Upper lobe of right lung (tissue), 1 donor: ENCODE measurements around the gene TRIM9. TPM values are rescaled to one million over a fixed set of nuclear protein-coding genes. Genes with fewer than 3 reads are reported as not detected.
"Not testable (repeated sequence)": the region's sequence is repeated elsewhere in the genome, so short reads cannot be mapped to it uniquely, and the experiment has no call there.

Experiments used
- ATAC-seq: fragments of 200-7000 bp; cut with Tn5 transposase; one replicate; pipeline ENCODE4 v1.9.1; 2020; ENCODE audit warnings: mild to moderate bottlenecking, moderate library complexity
- DNase-seq: peaks from one replicate; pipeline ENCODE4 v3.0.0-alpha.2; 2020
- H3K27ac ChIP-seq: fragments of 200-600 bp; one replicate; pipeline ENCODE4 v1.8.0; 2022
- H3K27me3 ChIP-seq: fragments of 200-600 bp; one replicate; pipeline ENCODE4 v1.8.0; 2022; ENCODE audit warnings: mild to moderate bottlenecking
- H3K36me3 ChIP-seq: fragments of 200-600 bp; one replicate; pipeline ENCODE4 v1.8.0; 2022
- H3K4me1 ChIP-seq: fragments of 200-600 bp; one replicate; pipeline ENCODE4 v1.8.0; 2022
- H3K4me3 ChIP-seq: fragments of 200-600 bp; one replicate; pipeline ENCODE4 v1.8.0; 2022; ENCODE audit warnings: mild to moderate bottlenecking
- H3K9me3 ChIP-seq: fragments of 200-600 bp; one replicate; pipeline ENCODE4 v1.8.0; 2022
- CTCF ChIP-seq: fragments of 200-600 bp; IDR thresholded peaks from one replicate; pipeline ENCODE4 v1.8.0; 2022; ENCODE audit warnings: antibody characterized with exemption
- intact Hi-C: fragments of 100-400 bp; cut with DNase I; formaldehyde crosslinking; loops from one replicate; pipeline ENCODE4 v1.11.0; 2022
- total RNA-seq: library from RNA; stranded (reverse); fragmentation: NEBNext Ultra II Directional; extraction: Animal tissue kit (Norgen Biotek cat#: 25700); gene quantifications from one replicate; pipeline ENCODE4 v1.2.1, GENCODE V29; 2021
- donor health status: DM: no; HTN: yes; CAD: no; lungs with severe emphysema.

TRIM9 gene
- total RNA-seq, 1 donor from 2014 or later, result 0.32 TPM

DNA sequence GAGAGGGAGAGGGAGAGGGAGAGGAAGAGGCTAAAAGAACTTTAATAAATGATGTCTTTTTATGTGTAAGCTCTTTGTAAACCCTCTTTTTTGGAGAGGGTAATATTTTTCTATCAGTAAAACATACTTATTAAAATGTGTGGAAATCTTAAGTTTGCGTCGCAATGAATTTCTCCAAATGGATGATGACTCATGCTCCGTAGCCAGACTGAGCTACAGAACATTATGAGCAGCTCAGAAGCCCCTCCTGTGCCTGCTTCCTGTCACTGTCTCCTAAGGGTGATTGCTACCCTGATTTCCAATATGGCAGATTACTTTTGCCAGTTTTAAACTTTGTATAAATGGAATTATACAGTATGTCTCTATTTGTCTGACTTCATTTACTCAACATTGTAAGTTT, 137.6 kb downstream of the TRIM9 start:
- H3K4me3 ChIP-seq, result no peak overlapping the region
- DNase-seq, result no peak
- H3K36me3 ChIP-seq, result no peaks in the 10 kb centered on the region
- peaks cover 16% of the 10 kb centered on the region for H3K4me1 ChIP-seq
- no peak for ATAC-seq
- no peak overlapping the region for H3K27ac ChIP-seq
- TF ChIP-seq CTCF, result no peak
- H3K9me3 ChIP-seq, result no peaks in the 10 kb centered on the region
- intact Hi-C loops, result no loop called here
- H3K27me3 ChIP-seq, result no peaks in the 10 kb centered on the region

DNA sequence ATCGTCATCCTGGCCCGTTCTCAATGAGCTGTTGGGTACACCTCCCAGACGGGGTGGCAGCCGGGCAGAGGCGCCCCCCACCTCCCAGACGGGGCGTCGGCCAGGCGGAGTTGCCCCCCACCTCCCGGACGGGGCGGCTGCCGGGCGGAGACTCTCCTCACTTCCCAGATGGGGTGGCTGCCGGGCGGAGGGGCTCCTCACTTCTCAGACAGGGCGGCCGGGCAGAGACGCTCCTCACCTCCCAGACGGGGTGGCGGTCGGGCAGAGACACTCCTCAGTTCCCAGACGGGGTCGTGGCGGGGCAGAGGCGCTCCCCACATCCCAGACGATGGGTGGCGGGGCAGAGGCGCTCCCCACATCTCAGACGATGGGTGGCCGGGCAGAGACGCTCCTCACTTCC, 138.5 kb downstream of the TRIM9 start:
- ATAC-seq, H3K9me3 ChIP-seq, intact Hi-C loops: not testable (repeated sequence)

GRCh38 chr14:50955373-50956043, 139.4 kb downstream of the TRIM9 start:
- peak overlapping the region; percentile 18 for H3K27ac ChIP-seq
- no peaks in the 10 kb centered on the region for H3K27me3 ChIP-seq
- no peaks in the 10 kb centered on the region for H3K9me3 ChIP-seq
- ATAC-seq (peak; percentile 90), DNase-seq (peak; percentile 75)
- peaks cover 9% of the 10 kb centered on the region for H3K4me1 ChIP-seq
- TF ChIP-seq CTCF, result peak; percentile 30
- no peak overlapping the region for H3K4me3 ChIP-seq
- intact Hi-C loops, result no loop called here
- no peaks in the 10 kb centered on the region for H3K36me3 ChIP-seq

More for the DNA sequence above, 138.5 kb downstream of the TRIM9 start:
- H3K36me3 ChIP-seq, H3K27ac ChIP-seq, DNase-seq, H3K4me3 ChIP-seq, H3K4me1 ChIP-seq, H3K27me3 ChIP-seq: not testable (repeated sequence)

DNA sequence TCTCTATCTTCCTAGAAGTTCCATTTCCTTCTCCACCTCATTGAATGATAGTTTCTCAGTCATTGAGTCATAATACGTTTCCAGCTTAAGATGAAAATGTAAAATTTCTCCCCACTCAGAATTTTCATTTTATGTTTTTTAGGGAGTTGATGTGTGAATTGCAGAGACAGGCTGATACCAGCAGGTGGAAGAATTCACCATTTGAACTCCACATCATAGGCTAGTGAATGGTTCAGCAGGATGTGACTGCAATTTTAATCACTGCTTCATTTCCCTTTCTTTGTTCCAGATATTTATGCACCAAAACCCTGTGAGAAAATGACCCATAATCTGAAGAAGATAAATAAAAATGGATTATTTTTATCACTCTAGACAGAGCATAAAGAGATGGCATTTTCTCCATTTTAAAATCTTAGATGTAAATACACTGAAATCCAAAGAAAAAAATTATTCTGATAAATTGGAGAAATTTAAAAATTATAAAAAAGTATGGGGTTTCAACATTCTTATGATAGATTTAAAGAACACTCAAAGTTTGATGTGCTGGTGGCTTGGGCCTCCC, 140.0 kb downstream of the TRIM9 start:
- peak; percentile 82 for ATAC-seq
- intact Hi-C loops, result no loop called here

DNA sequence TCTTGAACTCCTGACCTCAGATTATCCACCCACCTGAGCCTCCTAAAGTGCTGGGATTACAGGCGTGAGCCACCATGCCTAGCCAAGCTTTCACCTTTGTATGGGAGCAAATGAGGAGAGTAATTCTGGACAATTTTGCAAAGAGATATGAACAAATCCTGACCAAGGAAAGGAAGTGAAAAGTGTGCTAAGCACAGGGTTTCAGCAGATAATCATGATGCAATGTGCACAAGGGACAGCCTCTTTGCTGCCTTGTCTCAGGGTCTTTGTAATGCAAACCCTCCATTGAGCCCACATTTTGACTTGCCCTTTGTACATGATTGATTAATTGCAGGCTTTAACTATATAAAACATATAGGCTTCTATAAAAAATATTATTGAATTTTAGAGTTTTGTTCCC, 141.4 kb downstream of the TRIM9 start:
- intact Hi-C loops, result no loop called here

More for the DNA sequence above, 140.0 kb downstream of the TRIM9 start:
- no peak for DNase-seq
- H3K36me3 ChIP-seq, result no peaks in the 10 kb centered on the region
- TF ChIP-seq CTCF, result peak; percentile 65
- H3K4me1 ChIP-seq, result peaks cover 9% of the 10 kb centered on the region
- no peaks in the 10 kb centered on the region for H3K27me3 ChIP-seq
- H3K4me3 ChIP-seq, result no peak overlapping the region
- no peak overlapping the region for H3K27ac ChIP-seq
- no peaks in the 10 kb centered on the region for H3K9me3 ChIP-seq

More for the DNA sequence above, 141.4 kb downstream of the TRIM9 start:
- H3K27ac ChIP-seq, result no peak overlapping the region
- no peaks in the 10 kb centered on the region for H3K9me3 ChIP-seq
- no peaks in the 10 kb centered on the region for H3K36me3 ChIP-seq
- ATAC-seq, result peak; percentile 28
- no peak overlapping the region for H3K4me3 ChIP-seq
- peaks cover 9% of the 10 kb centered on the region for H3K4me1 ChIP-seq
- no peak for TF ChIP-seq CTCF
- no peaks in the 10 kb centered on the region for H3K27me3 ChIP-seq
- no peak for DNase-seq
